ENCODE measurements around the gene PXMP2.

GRCh38 chr12:132686825-132687210, 569 bp upstream of the PXMP2 start:
- no peak for TF ChIP-seq CTCF (IDR thresholded peaks at IDR 0.05; ENCODE audit: low read depth, low read length)
- no peak for TF ChIP-seq MAX (IDR thresholded peaks at IDR 0.05; ENCODE audit: low read depth, low read length)

Data from NB4 (cell line).